ENCODE results near the gene ADAMTS7.

GRCh38 chr15:78853500-78853899, 42.2 kb upstream of the ADAMTS7 start:
- TF ChIP-seq, protein P1, sequence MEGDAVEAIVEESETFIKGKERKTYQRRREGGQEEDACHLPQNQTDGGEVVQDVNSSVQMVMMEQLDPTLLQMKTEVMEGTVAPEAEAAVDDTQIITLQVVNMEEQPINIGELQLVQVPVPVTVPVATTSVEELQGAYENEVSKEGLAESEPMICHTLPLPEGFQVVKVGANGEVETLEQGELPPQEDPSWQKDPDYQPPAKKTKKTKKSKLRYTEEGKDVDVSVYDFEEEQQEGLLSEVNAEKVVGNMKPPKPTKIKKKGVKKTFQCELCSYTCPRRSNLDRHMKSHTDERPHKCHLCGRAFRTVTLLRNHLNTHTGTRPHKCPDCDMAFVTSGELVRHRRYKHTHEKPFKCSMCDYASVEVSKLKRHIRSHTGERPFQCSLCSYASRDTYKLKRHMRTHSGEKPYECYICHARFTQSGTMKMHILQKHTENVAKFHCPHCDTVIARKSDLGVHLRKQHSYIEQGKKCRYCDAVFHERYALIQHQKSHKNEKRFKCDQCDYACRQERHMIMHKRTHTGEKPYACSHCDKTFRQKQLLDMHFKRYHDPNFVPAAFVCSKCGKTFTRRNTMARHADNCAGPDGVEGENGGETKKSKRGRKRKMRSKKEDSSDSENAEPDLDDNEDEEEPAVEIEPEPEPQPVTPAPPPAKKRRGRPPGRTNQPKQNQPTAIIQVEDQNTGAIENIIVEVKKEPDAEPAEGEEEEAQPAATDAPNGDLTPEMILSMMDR (IDR thresholded peaks at IDR 0.05): no peak
- TF ChIP-seq POLR2A (IDR thresholded peaks at IDR 0.05): no peak

Measured in uterus (tissue), 2 donors.